22Rv1 (cell line): ENCODE results near the gene CETN1.
A peak's percentile ranks its signal among the peaks of the same experiment; 100 is the strongest.

ENCODE experiments used
- H3K27ac ChIP-seq: fragments of 450-650 bp; 2 replicates; pipeline ENCODE4 v1.5.1; 2017
- CTCF ChIP-seq: fragments of 450-650 bp; IDR thresholded peaks from 2 replicates; pipeline ENCODE4 v1.5.1; 2017; ENCODE audit warnings: mild to moderate bottlenecking
- ZFX ChIP-seq: fragments of 450-650 bp; IDR thresholded peaks from 2 replicates; pipeline ENCODE4 v1.6.1; 2017; ENCODE audit warnings: antibody characterized with exemption, borderline replicate concordance

The CETN1 gene

GRCh38 chr18:555705-556457, 24.3 kb upstream of the CETN1 start:
- no peak overlapping the region for H3K27ac ChIP-seq
- TF ChIP-seq CTCF (no peak), ZFX (no peak)

GRCh38 chr18:564708-565561, 15.2 kb upstream of the CETN1 start:
- no peak overlapping the region for H3K27ac ChIP-seq
- no peak for TF ChIP-seq CTCF
- TF ChIP-seq ZFX: no peak

GRCh38 chr18:565562-566061, 14.6 kb upstream of the CETN1 start:
- TF ChIP-seq CTCF (no peak), ZFX (no peak)
- no peak overlapping the region for H3K27ac ChIP-seq

DNA sequence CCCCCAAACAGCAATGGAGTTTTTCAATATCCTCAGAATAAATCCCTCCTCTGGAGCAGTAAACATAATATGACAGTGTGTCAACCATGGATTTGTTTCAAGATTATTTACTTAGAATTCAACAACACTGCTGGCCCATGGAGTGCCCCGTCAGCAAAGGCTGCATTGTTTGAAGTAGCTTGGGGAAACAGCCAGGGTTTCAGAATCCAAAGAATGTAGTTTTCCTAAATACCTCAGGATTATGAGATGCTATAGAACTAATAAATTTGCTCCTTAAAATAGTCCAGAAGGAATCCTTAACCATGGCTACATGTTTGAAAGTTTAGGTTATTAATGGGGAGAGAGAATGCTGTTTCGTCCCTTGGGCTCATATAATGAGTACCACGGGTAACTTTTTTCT, 13.1 kb upstream of the CETN1 start:
- TF ChIP-seq ZFX: no peak
- no peak for TF ChIP-seq CTCF
- no peak overlapping the region for H3K27ac ChIP-seq

DNA sequence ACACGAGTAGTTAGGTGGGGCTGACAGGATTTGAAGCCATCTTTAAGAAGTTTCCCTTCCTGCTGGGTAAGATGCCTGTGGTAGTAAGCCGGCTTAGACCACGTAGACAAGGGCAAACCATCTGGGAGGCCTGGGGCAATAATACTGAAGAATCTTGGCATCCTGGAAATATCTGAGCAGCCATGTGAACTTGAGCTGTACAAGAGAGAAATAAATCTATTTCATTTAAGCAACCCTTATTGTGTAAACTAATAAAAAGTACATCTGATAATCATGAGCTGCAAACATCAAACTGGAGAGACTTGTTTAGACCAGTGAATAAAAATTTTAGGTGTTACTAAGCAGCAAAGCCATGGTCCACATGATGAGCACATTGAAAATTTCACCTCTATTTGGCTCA, 11.4 kb upstream of the CETN1 start:
- TF ChIP-seq CTCF: no peak
- TF ChIP-seq ZFX: no peak

DNA sequence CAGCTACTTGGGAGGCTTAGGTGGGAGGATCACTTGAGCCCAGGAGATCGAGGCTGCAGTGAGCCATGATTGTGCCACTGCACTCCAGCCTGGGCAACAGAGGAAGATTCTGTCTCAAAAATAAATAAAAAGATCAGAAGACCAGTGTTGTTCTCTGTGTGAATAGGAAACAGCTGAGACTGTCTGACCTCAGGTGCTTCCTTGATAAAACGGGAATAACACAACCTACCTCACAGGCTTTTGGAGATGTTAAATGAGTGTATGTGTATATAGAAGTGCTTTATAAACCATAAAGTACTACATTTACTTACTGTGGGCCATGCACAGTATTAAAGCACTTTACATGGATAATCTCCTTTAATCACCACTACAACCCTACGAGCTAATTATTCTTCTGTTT, 9.9 kb upstream of the CETN1 start:
- no peak overlapping the region for H3K27ac ChIP-seq
- TF ChIP-seq ZFX (no peak), CTCF (no peak)

More for the DNA sequence above, 11.4 kb upstream of the CETN1 start:
- H3K27ac ChIP-seq: peak overlapping the region; percentile 71

DNA sequence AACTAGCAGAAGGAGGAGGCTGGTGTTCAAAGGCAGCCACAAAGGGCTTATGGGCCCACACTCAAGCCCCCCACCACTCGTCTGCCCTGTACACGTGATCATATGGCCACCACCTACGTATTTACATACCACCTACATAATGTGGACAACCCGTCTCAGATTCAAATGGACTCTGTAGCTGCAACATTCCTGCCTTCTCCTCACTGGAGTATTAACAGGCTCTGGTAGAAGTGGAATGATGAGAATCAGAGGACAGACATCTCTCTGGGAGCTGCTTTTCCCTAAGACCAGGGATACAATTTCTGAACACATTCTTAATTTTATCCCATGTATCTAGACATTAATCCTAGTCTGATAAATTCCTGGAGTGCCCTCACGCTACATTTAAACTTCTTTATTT, 9.5 kb upstream of the CETN1 start:
- TF ChIP-seq CTCF (no peak), ZFX (no peak)
- H3K27ac ChIP-seq: no peak overlapping the region
